Caco-2 (cell line): ENCODE measurements around the gene EVA1A. TPM values are rescaled to one million over a fixed set of nuclear protein-coding genes. Genes with fewer than 3 reads are reported as not detected.

Source experiments
- BruUV-seq: library from RNA; stranded (reverse); fragments of 400-500 nt; replicated peaks from 2 replicates; lab custom pipeline; 2021; lab: Mats Ljungman, UMichigan
- CTCF ChIA-PET: fragments of 300-600 bp; sonication (Branson Sonifier 250); formaldehyde crosslinking; loops from one replicate; lab custom pipeline; 2022; ENCODE audit warnings: antibody characterized with exemption; lab: Charles Lee
- POLR2A ChIA-PET: fragments of 300-600 bp; sonication (Branson Sonifier 250); formaldehyde crosslinking; loops from one replicate; lab custom pipeline; 2022; ENCODE audit warnings: antibody characterized with exemption; lab: Charles Lee
- DNase-seq, 2 experiments: peaks; one replicate each; pipeline versions ENCODE4 v3.0.0 to v3.0.0-alpha.2; 2020 to 2022
- H3K27me3 ChIP-seq: replicated peaks from 2 replicates; pipeline ENCODE4 v1.6.0; 2011; ENCODE audit warnings: low read length; ENCODE audit not compliant: control insufficient read depth, insufficient read depth
- H3K36me3 ChIP-seq: 2 replicates; pipeline ENCODE4 v1.5.1; 2011; ENCODE audit warnings: low read length; ENCODE audit not compliant: control insufficient read depth, insufficient read depth
- H3K4me1 ChIP-seq: fragments of 250-450 bp; sonication (Bioruptor Pico); 2 replicates; pipeline ENCODE4 v1.5.1; 2020; ENCODE audit warnings: mild to moderate bottlenecking
- H3K4me3 ChIP-seq: 2 replicates; pipeline ENCODE4 v1.5.1; 2011; ENCODE audit warnings: low read depth, mild to moderate bottlenecking, control low read depth, low read length
- H3K9me3 ChIP-seq: fragments of 250-450 bp; sonication (Bioruptor Pico); 2 replicates; pipeline ENCODE4 v1.5.1; 2020; ENCODE audit warnings: mild to moderate bottlenecking, moderate library complexity
- H3K27ac Mint-ChIP-seq: one replicate; pipeline ENCODE4 v1.8.0; 2022; ENCODE audit warnings: mixed read lengths; ENCODE audit not compliant: unreplicated experiment
- H3K27me3 Mint-ChIP-seq: one replicate; pipeline ENCODE4 v1.8.0; 2022; ENCODE audit warnings: mixed read lengths; ENCODE audit not compliant: insufficient read depth, unreplicated experiment
- H3K36me3 Mint-ChIP-seq: one replicate; pipeline ENCODE4 v1.8.0; 2022; ENCODE audit warnings: mild to moderate bottlenecking, mixed read lengths; ENCODE audit not compliant: insufficient read depth, unreplicated experiment
- H3K4me1 Mint-ChIP-seq: one replicate; pipeline ENCODE4 v1.8.0; 2022; ENCODE audit warnings: low read depth, mixed read lengths; ENCODE audit not compliant: unreplicated experiment
- H3K4me3 Mint-ChIP-seq: one replicate; pipeline ENCODE4 v1.8.0; 2022; ENCODE audit warnings: mild to moderate bottlenecking, moderate library complexity, mixed read lengths; ENCODE audit not compliant: unreplicated experiment
- H3K9me3 Mint-ChIP-seq: one replicate; pipeline ENCODE4 v1.8.0; 2022; ENCODE audit warnings: mixed read lengths; ENCODE audit not compliant: unreplicated experiment
- CTCF ChIP-seq, 2 experiments: fragments of 200-600 bp in 1 of 2; IDR thresholded peaks; 1 replicate in 1 of 2; 2 replicates in 1 of 2; pipeline versions ENCODE4 v1.5.1 to v1.8.0; 2011 to 2022; ENCODE audit warnings: antibody characterized with exemption in 1 of 2, control low read depth in 1 of 2, inconsistent platforms in 1 of 2, low read depth in 1 of 2, low read length in 1 of 2, mild to moderate bottlenecking in 1 of 2, moderate library complexity in 1 of 2; ENCODE audit not compliant: insufficient read depth in 1 of 2, severe bottlenecking in 1 of 2, unreplicated experiment in 1 of 2
- intact Hi-C: fragments of 100-400 bp; cut with micrococcal nuclease; formaldehyde crosslinking; loops from one replicate; pipeline ENCODE4 v1.10.0; 2022; ENCODE audit not compliant: unreplicated experiment
- total RNA-seq: library from RNA; stranded (reverse); gene quantifications from 2 replicates; pipeline ENCODE4 v1.2.3, GENCODE V29; 2022

The EVA1A gene
- total RNA-seq, 1 experiment from 2014 or later = 0.25 TPM

- Histone ChIP-seq H3K4me3 (no peak overlapping the region), H3K9me3 (no peaks in the 10 kb centered on the region), H3K36me3 (no peaks in the 10 kb centered on the region), H3K27me3 (no peaks in the 10 kb centered on the region), H3K4me1 (no peaks in the 10 kb centered on the region)
- Mint-ChIP-seq H3K4me1 (no peaks in the 10 kb centered on the region), H3K27ac (no peak overlapping the region), H3K27me3 (peaks cover 7% of the 10 kb centered on the region), H3K36me3 (no peaks in the 10 kb centered on the region), H3K4me3 (no peak overlapping the region), H3K9me3 (peaks cover 9% of the 10 kb centered on the region)
- no peak for DNase-seq
- intact Hi-C loops = no loop called here
- no peak for TF ChIP-seq CTCF (IDR thresholded peaks at IDR 0.05; ENCODE audit: insufficient read depth in 1 of 2, low read depth in 1 of 2, low read length in 1 of 2, severe bottlenecking in 1 of 2, unreplicated experiment in 1 of 2)
- CTCF ChIA-PET = no interaction called here
- BruUV-seq = no TSS peak
- POLR2A ChIA-PET = no interaction called here
Observed at GRCh38 chr2:75533135-75533534, 27.6 kb downstream of the EVA1A start.

GRCh38 chr2:75532488-75532887 is 28.3 kb downstream of the EVA1A start:
- intact Hi-C loops = no loop called here
- H3K27me3 Mint-ChIP-seq = peaks cover 7% of the 10 kb centered on the region
- BruUV-seq = no TSS peak
- no peak overlapping the region for H3K4me3 Mint-ChIP-seq
- TF ChIP-seq CTCF (IDR thresholded peaks at IDR 0.05; ENCODE audit: insufficient read depth in 1 of 2, low read depth in 1 of 2, low read length in 1 of 2, severe bottlenecking in 1 of 2, unreplicated experiment in 1 of 2) = no peak
- Histone ChIP-seq H3K27me3 (no peaks in the 10 kb centered on the region), H3K9me3 (no peaks in the 10 kb centered on the region), H3K4me1 (no peaks in the 10 kb centered on the region), H3K4me3 (no peak overlapping the region), H3K36me3 (no peaks in the 10 kb centered on the region)
- peaks cover 7% of the 10 kb centered on the region for H3K9me3 Mint-ChIP-seq
- H3K27ac Mint-ChIP-seq = no peak overlapping the region
- DNase-seq = no peak
- POLR2A ChIA-PET = no interaction called here
- H3K4me1 Mint-ChIP-seq = no peaks in the 10 kb centered on the region
- CTCF ChIA-PET = no interaction called here
- H3K36me3 Mint-ChIP-seq = no peaks in the 10 kb centered on the region

- intact Hi-C loops = no loop called here
- Histone ChIP-seq H3K9me3 (no peaks in the 10 kb centered on the region), H3K27me3 (no peaks in the 10 kb centered on the region), H3K4me1 (peaks cover 17% of the 10 kb centered on the region), H3K4me3 (no peak overlapping the region), H3K36me3 (no peaks in the 10 kb centered on the region)
- DNase-seq = no peak
- no TSS peak for BruUV-seq
- Mint-ChIP-seq H3K9me3 (no peaks in the 10 kb centered on the region), H3K27ac (no peak overlapping the region), H3K27me3 (peaks cover 5% of the 10 kb centered on the region), H3K4me1 (no peaks in the 10 kb centered on the region), H3K4me3 (no peak overlapping the region), H3K36me3 (no peaks in the 10 kb centered on the region)
- POLR2A ChIA-PET = no interaction called here
- CTCF ChIA-PET = no interaction called here
- no peak for TF ChIP-seq CTCF (IDR thresholded peaks at IDR 0.05; ENCODE audit: insufficient read depth in 1 of 2, low read depth in 1 of 2, low read length in 1 of 2, severe bottlenecking in 1 of 2, unreplicated experiment in 1 of 2)
Observed at GRCh38 chr2:75528221-75528977, 32.3 kb downstream of the EVA1A start.
